GM23338 (cell line): ENCODE results near the gene CLDN9. TPM values are rescaled to one million over a fixed set of nuclear protein-coding genes. Genes with fewer than 3 reads are reported as not detected.

ENCODE experiments used
- ATAC-seq: fragments of 200-7000 bp; cut with Tn5 transposase; 3 replicates; pipeline ENCODE4 v1.9.1; 2020
- DNase-seq: peaks from one replicate; pipeline ENCODE4 v3.0.0-alpha.2; 2015; ENCODE audit warnings: low spot score
- H2AFZ ChIP-seq: fragments of 200-600 bp; sonication (generic); 2 replicates; pipeline ENCODE4 v1.8.0; 2016; ENCODE audit warnings: antibody characterized with exemption, mild to moderate bottlenecking, moderate library complexity
- H3F3A ChIP-seq: fragments of 200-600 bp; sonication (generic); replicated peaks from 2 replicates; pipeline ENCODE4 v1.8.0; 2017; ENCODE audit warnings: antibody characterized with exemption, mixed run types, low read depth
- H3K27ac ChIP-seq: fragments of 200-600 bp; sonication (generic); 2 replicates; pipeline ENCODE4 v1.6.1; 2016; ENCODE audit warnings: low read depth
- H3K27me3 ChIP-seq: fragments of 200-600 bp; sonication (generic); 2 replicates; pipeline ENCODE4 v1.8.0; 2016; ENCODE audit warnings: mild to moderate bottlenecking, mixed run types, moderate library complexity; ENCODE audit not compliant: insufficient read depth
- H3K36me3 ChIP-seq: fragments of 200-600 bp; sonication (generic); 2 replicates; pipeline ENCODE4 v1.8.0; 2016; ENCODE audit warnings: mild to moderate bottlenecking; ENCODE audit not compliant: insufficient read depth
- H3K4me1 ChIP-seq: fragments of 200-600 bp; sonication (generic); 2 replicates; pipeline ENCODE4 v1.8.0; 2016; ENCODE audit warnings: mild to moderate bottlenecking, moderate library complexity; ENCODE audit not compliant: insufficient read depth
- H3K4me2 ChIP-seq: fragments of 200-600 bp; sonication (generic); 2 replicates; pipeline ENCODE4 v1.7.1; 2017; ENCODE audit warnings: mixed run types
- H3K4me3 ChIP-seq: fragments of 200-600 bp; sonication (generic); 2 replicates; pipeline ENCODE4 v1.6.1; 2016; ENCODE audit warnings: mixed run types
- H3K79me2 ChIP-seq: fragments of 200-600 bp; sonication (generic); replicated peaks from 2 replicates; pipeline ENCODE4 v1.8.0; 2017; ENCODE audit warnings: mild to moderate bottlenecking; ENCODE audit not compliant: insufficient read depth
- H3K9me2 ChIP-seq: fragments of 200-600 bp; sonication (generic); 2 replicates; pipeline ENCODE4 v1.8.0; 2017; ENCODE audit not compliant: insufficient read depth
- H4K20me1 ChIP-seq: fragments of 200-600 bp; sonication (generic); replicated peaks from 2 replicates; pipeline ENCODE4 v1.8.0; 2017; ENCODE audit warnings: mild to moderate bottlenecking; ENCODE audit not compliant: insufficient read depth
- H3K27ac Mint-ChIP-seq: 2 replicates; pipeline ENCODE4 v1.8.0; 2020; ENCODE audit warnings: inconsistent platforms, mild to moderate bottlenecking, moderate library complexity, mixed read lengths
- H3K27me3 Mint-ChIP-seq: 3 replicates; pipeline ENCODE4 v1.8.0; 2022; ENCODE audit warnings: low read depth, mild to moderate bottlenecking, moderate library complexity, mixed read lengths, inconsistent platforms; ENCODE audit not compliant: insufficient read depth, poor library complexity
- H3K36me3 Mint-ChIP-seq: 3 replicates; pipeline ENCODE4 v1.8.0; 2021; ENCODE audit warnings: low read depth, mild to moderate bottlenecking, inconsistent platforms, moderate library complexity, mixed read lengths
- H3K4me1 Mint-ChIP-seq: 3 replicates; pipeline ENCODE4 v1.8.0; 2020; ENCODE audit warnings: mild to moderate bottlenecking, inconsistent platforms, mixed read lengths
- H3K4me3 Mint-ChIP-seq: 3 replicates; pipeline ENCODE4 v1.8.0; 2021; ENCODE audit warnings: moderate library complexity, mild to moderate bottlenecking, inconsistent platforms, mixed read lengths
- H3K9me3 Mint-ChIP-seq: 3 replicates; pipeline ENCODE4 v1.8.0; 2020; ENCODE audit warnings: moderate library complexity, mild to moderate bottlenecking, inconsistent platforms, mixed read lengths
- CREB1 ChIP-seq: fragments of 250-450 bp; sonication (Bioruptor Pico); IDR thresholded peaks from 2 replicates; pipeline ENCODE4 v1.5.0; 2020; ENCODE audit warnings: low read depth, mild to moderate bottlenecking, moderate library complexity
- EZH2phosphoT487 ChIP-seq: fragments of 200-600 bp; sonication (generic); IDR thresholded peaks from one replicate; pipeline ENCODE4 v1.8.1; 2018; ENCODE audit warnings: antibody characterized with exemption; ENCODE audit not compliant: unreplicated experiment
- JUNB ChIP-seq: IDR thresholded peaks from one replicate; pipeline ENCODE4 v1.6.1; 2016; ENCODE audit warnings: antibody characterized with exemption; ENCODE audit not compliant: unreplicated experiment
- POLR2AphosphoS5 ChIP-seq: IDR thresholded peaks from 2 replicates; pipeline ENCODE4 v1.6.1; 2016; ENCODE audit warnings: antibody characterized with exemption, low read depth
- STAT1 ChIP-seq: IDR thresholded peaks from one replicate; pipeline ENCODE4 v1.6.1; 2016; ENCODE audit warnings: antibody characterized with exemption; ENCODE audit not compliant: unreplicated experiment
- polyA plus RNA-seq: library from polyadenylated mRNA; unstranded; fragments of >200 nt; fragmentation: Nextera tagmentation; extraction: Ambion mirVana; gene quantifications from 2 replicates; pipeline ENCODE4 v1.2.1, GENCODE V29; 2016
- total RNA-seq: library from RNA; depleted of rRNA; stranded (reverse); fragments of >200 nt; shearing (Covaris generic); gene quantifications from 2 replicates; pipeline ENCODE4 v1.2.3, GENCODE V29; 2014
- TF ChIP-seq, protein P1 (sequence below): IDR thresholded peaks from 2 replicates; pipeline ENCODE4 v1.6.1; 2016; ENCODE audit warnings: antibody characterized with exemption
- TF ChIP-seq, protein P2 (sequence below), 2 experiments: fragments of 200-600 bp in 1 of 2; sonication (generic) in 1 of 2; conservative IDR thresholded peaks; 2 replicates each; pipeline versions ENCODE4 v1.5.1 to v1.6.1; 2016 to 2017; ENCODE audit warnings: antibody characterized with exemption in 2 of 2, low read depth in 2 of 2, mild to moderate bottlenecking in 2 of 2, moderate library complexity in 1 of 2

CLDN9 gene
- total and polyA plus RNA-seq, 2 experiments from 2014 or later = 1.8 to 3.0 TPM

DNA sequence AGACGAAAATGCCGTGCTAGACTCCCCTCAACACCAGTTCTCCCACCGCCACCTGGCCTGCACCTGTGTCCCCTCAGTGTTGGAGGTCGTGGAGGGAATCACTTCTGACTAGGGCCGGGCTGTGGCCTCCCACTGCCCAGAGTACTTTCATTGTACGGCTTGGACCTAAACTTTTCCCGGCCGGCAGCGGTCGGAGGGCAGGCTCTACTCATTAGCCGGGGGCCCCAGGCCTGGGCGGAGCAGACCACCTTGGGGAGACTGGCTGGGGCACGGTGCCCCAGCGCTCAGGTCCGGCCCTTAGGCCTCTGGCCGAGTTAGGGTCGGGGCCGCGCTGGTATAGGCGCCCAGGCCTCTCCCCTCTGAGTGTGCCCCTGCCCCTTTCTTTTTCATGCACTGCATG is 4.6 kb downstream of the CLDN9 start:
- Histone ChIP-seq H3K4me3 (peak overlapping the region; percentile 99), H3K9me2 (no peaks in the 10 kb centered on the region), H2AFZ (no peak overlapping the region), H3F3A (peaks cover 58% of the 10 kb centered on the region), H4K20me1 (peaks cover 30% of the 10 kb centered on the region), H3K79me2 (peaks cover 34% of the 10 kb centered on the region), H3K27me3 (no peaks in the 10 kb centered on the region; the same call in 1 of the 2 replicates), H3K4me1 (peaks cover 59% of the 10 kb centered on the region), H3K36me3 (no peaks in the 10 kb centered on the region), H3K4me2 (peak overlapping the region; percentile 99), H3K27ac (peak overlapping the region; percentile 99)
- Mint-ChIP-seq H3K4me1 (peaks cover 55% of the 10 kb centered on the region), H3K4me3 (peak overlapping the region; percentile 95), H3K27me3 (peaks cover 51% of the 10 kb centered on the region), H3K9me3 (peaks cover 7% of the 10 kb centered on the region; the same call in 2 of the 3 replicates), H3K36me3 (peaks cover 44% of the 10 kb centered on the region), H3K27ac (peak overlapping the region; percentile 92)
- DNase-seq = peak; percentile 33
- TF ChIP-seq EZH2phosphoT487 = no peak
- TF ChIP-seq STAT1 = no peak
- no peak for TF ChIP-seq JUNB
- ATAC-seq = no peak; the same call in 2 of the 3 replicates

DNA sequence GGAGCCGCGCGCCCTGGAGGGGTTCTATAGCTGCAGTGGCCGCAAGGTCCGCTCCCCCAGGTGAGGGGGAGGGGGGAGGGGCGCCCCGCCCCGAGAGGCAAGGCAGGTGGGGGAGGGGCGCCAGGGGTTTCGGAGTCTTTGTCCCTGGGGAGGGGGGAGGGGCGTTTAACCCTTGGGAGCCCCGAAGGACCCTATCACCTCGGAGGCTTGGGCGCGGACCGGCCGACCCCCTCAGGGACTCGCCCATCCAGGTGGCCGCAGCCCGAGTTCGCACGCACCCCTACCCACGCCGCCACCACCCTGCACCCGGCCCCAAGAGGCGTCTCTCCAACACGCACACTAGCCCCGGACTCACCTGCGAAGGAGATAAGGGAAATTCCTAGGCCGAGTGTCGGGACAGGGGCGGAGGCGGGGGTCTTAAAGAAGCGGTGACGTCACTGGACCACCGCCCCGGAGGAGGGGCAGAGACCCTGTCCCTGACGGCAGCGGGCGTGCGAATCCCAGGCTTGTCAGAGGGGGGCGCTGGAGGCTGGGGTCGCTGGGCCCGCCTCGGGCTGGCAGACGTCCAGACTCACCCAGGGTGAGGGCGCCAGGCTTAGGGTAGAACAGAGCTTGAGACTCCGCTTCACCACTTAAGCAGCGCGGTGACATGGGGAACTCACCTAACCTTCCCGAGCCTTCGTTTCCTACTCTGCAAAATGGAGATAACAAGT is 5.2 kb downstream of the CLDN9 start, which contains the start of gene CLDN6:
Gene CLDN6 (minus strand): TSS at position 390 of the 713 bp plus-strand sequence. CDS start 2,162 bp downstream, outside the sequence.
- H3K27ac ChIP-seq = peak within 1 kb of the TSS; percentile 99
- H3K27me3 ChIP-seq = no peaks in the 10 kb centered on the region; the same call in 1 of the 2 replicates
- DNase-seq (peak; percentile 98), ATAC-seq (peak; percentile 19)
- Mint-ChIP-seq H3K36me3 (peaks cover 49% of the 10 kb centered on the region), H3K9me3 (peaks cover 7% of the 10 kb centered on the region; the same call in 2 of the 3 replicates), H3K4me3 (peak within 1 kb of the TSS; percentile 95), H3K27me3 (peaks cover 49% of the 10 kb centered on the region), H3K4me1 (peaks cover 57% of the 10 kb centered on the region), H3K27ac (peak within 1 kb of the TSS; percentile 99)
- peaks cover 59% of the 10 kb centered on the region for H3F3A ChIP-seq
- peaks cover 62% of the 10 kb centered on the region for H3K4me1 ChIP-seq
- peaks cover 39% of the 10 kb centered on the region for H3K79me2 ChIP-seq
- no peaks in the 10 kb centered on the region for H3K36me3 ChIP-seq
- no peaks in the 10 kb centered on the region for H3K9me2 ChIP-seq
- peak within 1 kb of the TSS; percentile 99 for H3K4me2 ChIP-seq
- H4K20me1 ChIP-seq = peaks cover 36% of the 10 kb centered on the region
- peak; percentile 99 for TF ChIP-seq CREB1
- TF ChIP-seq, protein P1, sequence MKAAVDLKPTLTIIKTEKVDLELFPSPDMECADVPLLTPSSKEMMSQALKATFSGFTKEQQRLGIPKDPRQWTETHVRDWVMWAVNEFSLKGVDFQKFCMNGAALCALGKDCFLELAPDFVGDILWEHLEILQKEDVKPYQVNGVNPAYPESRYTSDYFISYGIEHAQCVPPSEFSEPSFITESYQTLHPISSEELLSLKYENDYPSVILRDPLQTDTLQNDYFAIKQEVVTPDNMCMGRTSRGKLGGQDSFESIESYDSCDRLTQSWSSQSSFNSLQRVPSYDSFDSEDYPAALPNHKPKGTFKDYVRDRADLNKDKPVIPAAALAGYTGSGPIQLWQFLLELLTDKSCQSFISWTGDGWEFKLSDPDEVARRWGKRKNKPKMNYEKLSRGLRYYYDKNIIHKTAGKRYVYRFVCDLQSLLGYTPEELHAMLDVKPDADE = peak; percentile 60; the same call in 1 of the 2 replicates
- TF ChIP-seq, protein P2, sequence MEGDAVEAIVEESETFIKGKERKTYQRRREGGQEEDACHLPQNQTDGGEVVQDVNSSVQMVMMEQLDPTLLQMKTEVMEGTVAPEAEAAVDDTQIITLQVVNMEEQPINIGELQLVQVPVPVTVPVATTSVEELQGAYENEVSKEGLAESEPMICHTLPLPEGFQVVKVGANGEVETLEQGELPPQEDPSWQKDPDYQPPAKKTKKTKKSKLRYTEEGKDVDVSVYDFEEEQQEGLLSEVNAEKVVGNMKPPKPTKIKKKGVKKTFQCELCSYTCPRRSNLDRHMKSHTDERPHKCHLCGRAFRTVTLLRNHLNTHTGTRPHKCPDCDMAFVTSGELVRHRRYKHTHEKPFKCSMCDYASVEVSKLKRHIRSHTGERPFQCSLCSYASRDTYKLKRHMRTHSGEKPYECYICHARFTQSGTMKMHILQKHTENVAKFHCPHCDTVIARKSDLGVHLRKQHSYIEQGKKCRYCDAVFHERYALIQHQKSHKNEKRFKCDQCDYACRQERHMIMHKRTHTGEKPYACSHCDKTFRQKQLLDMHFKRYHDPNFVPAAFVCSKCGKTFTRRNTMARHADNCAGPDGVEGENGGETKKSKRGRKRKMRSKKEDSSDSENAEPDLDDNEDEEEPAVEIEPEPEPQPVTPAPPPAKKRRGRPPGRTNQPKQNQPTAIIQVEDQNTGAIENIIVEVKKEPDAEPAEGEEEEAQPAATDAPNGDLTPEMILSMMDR (conservative IDR thresholded peaks at IDR 0.05; ENCODE audit: low read depth in 2 of 2) = peak; percentile 75 to 94
- TF ChIP-seq EZH2phosphoT487 = no peak
- TF ChIP-seq POLR2AphosphoS5 = peak; percentile 100
- no peak within 1 kb of the TSS for H2AFZ ChIP-seq
- H3K4me3 ChIP-seq = peak within 1 kb of the TSS; percentile 99
